Left ventricle myocardium inferior (tissue), 1 donor: ENCODE results near the gene C1QTNF6. TPM values are rescaled to one million over a fixed set of nuclear protein-coding genes. Genes with fewer than 3 reads are reported as not detected.

Experiments used
- DNase-seq: peaks from one replicate; pipeline ENCODE4 v3.0.0-alpha.2; 2020
- H3K27ac ChIP-seq: fragments of 200-600 bp; replicated peaks from 2 replicates; pipeline ENCODE4 v1.8.0; 2021
- H3K27me3 ChIP-seq: fragments of 200-600 bp; 2 replicates; pipeline ENCODE4 v1.8.0; 2021; ENCODE audit warnings: low read depth
- H3K36me3 ChIP-seq: fragments of 200-600 bp; 2 replicates; pipeline ENCODE4 v1.8.0; 2021
- H3K4me1 ChIP-seq: fragments of 200-600 bp; 2 replicates; pipeline ENCODE4 v1.8.0; 2021
- H3K4me3 ChIP-seq: fragments of 200-600 bp; 2 replicates; pipeline ENCODE4 v1.8.0; 2021; ENCODE audit warnings: mild to moderate bottlenecking, moderate library complexity
- H3K9me3 ChIP-seq: fragments of 200-600 bp; replicated peaks from 2 replicates; pipeline ENCODE4 v1.8.0; 2021
- CTCF ChIP-seq: fragments of 200-600 bp; IDR thresholded peaks from 2 replicates; pipeline ENCODE4 v1.8.0; 2021; ENCODE audit warnings: antibody characterized with exemption, mild to moderate bottlenecking, borderline replicate concordance
- intact Hi-C: fragments of 100-400 bp; cut with micrococcal nuclease; formaldehyde crosslinking; loops from one replicate; pipeline ENCODE4 v1.11.0; 2022
- total RNA-seq: library from RNA; stranded (reverse); fragmentation: NEBNext Ultra II Directional; extraction: Animal tissue kit (Norgen Biotek cat#: 25700); gene quantifications from one replicate; pipeline ENCODE4 v1.2.1, GENCODE V29; 2021
- donor health status: DM: no; HTN: yes; CAD: no; lungs with severe emphysema.

Gene C1QTNF6
- total RNA-seq, 1 donor from 2014 or later = 1.3 TPM

GRCh38 chr22:37154925-37155712 is 32.9 kb downstream of the C1QTNF6 start:
- H3K27ac ChIP-seq = no peak overlapping the region
- peaks cover 16% of the 10 kb centered on the region for H3K9me3 ChIP-seq
- no peak for DNase-seq
- H3K4me1 ChIP-seq = no peaks in the 10 kb centered on the region
- intact Hi-C loops = no loop called here
- H3K4me3 ChIP-seq = no peak overlapping the region
- H3K27me3 ChIP-seq = peaks cover 56% of the 10 kb centered on the region
- TF ChIP-seq CTCF = no peak
- H3K36me3 ChIP-seq = no peaks in the 10 kb centered on the region

GRCh38 chr22:37153901-37154300 is 34.1 kb downstream of the C1QTNF6 start:
- Histone ChIP-seq H3K36me3 (no peaks in the 10 kb centered on the region), H3K9me3 (peaks cover 16% of the 10 kb centered on the region), H3K27me3 (peaks cover 48% of the 10 kb centered on the region), H3K4me3 (no peak overlapping the region), H3K27ac (no peak overlapping the region), H3K4me1 (no peaks in the 10 kb centered on the region)
- no peak for DNase-seq
- TF ChIP-seq CTCF = no peak
- intact Hi-C loops = no loop called here

DNA sequence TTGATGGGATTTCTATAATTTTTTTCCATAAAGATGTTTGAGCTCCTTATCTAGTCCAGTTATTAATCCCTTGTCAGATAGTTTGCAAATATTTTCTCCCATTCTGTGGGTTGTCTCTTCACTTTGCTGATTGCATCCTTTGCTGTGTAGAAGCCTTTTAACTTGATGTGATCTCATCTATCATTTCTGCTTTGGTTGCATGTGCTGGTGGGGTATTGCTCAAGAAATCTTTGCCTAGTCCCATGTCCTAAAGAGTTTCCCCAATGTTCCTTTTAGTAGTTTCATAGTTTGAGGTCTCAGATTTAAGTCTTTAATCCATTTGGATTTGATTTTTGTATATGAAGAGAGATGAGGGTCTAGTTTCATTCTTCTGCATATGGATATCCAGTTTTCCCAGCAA is 36.6 kb downstream of the C1QTNF6 start:
- H3K4me3 ChIP-seq = no peak overlapping the region
- peaks cover 48% of the 10 kb centered on the region for H3K27me3 ChIP-seq
- no peak for TF ChIP-seq CTCF
- DNase-seq = no peak
- H3K9me3 ChIP-seq = peaks cover 16% of the 10 kb centered on the region
- intact Hi-C loops = no loop called here
- no peaks in the 10 kb centered on the region for H3K4me1 ChIP-seq
- H3K27ac ChIP-seq = no peak overlapping the region
- H3K36me3 ChIP-seq = no peaks in the 10 kb centered on the region

- Histone ChIP-seq H3K9me3 (peaks cover 16% of the 10 kb centered on the region), H3K4me1 (no peaks in the 10 kb centered on the region), H3K4me3 (no peak overlapping the region), H3K27me3 (peaks cover 48% of the 10 kb centered on the region), H3K36me3 (no peaks in the 10 kb centered on the region), H3K27ac (no peak overlapping the region)
- no peak for TF ChIP-seq CTCF
- intact Hi-C loops = no loop called here
- DNase-seq = no peak
Measured at GRCh38 chr22:37150701-37151100, 37.3 kb downstream of the C1QTNF6 start.

- TF ChIP-seq CTCF = no peak
- peaks cover 16% of the 10 kb centered on the region for H3K9me3 ChIP-seq
- peaks cover 56% of the 10 kb centered on the region for H3K27me3 ChIP-seq
- no peak for DNase-seq
- intact Hi-C loops = no loop called here
- H3K4me1 ChIP-seq = no peaks in the 10 kb centered on the region
- no peak overlapping the region for H3K4me3 ChIP-seq
- no peak overlapping the region for H3K27ac ChIP-seq
- H3K36me3 ChIP-seq = no peaks in the 10 kb centered on the region
Measured at GRCh38 chr22:37148742-37149665, 39.0 kb downstream of the C1QTNF6 start.
